ENCODE results near the gene SPATS2L. TPM values are rescaled to one million over a fixed set of nuclear protein-coding genes. Genes with fewer than 3 reads are reported as not detected.
A peak's percentile ranks its signal among the peaks of the same experiment; 100 is the strongest.

Gene SPATS2L
- total and polyA plus RNA-seq, 12 donors = 23.4 to 104 (median 71.8) TPM

- intact Hi-C loops (cut with DNase I) = no loop called here
- TF ChIP-seq CTCF (IDR thresholded peaks at IDR 0.05) = no peak
- WGBS, 2 donors = 85 to 90% methylated on average over 2 of the region's 2 CpGs
- H3K4me1 ChIP-seq = peaks cover 2 to 46% (median 36%) of the 10 kb centered on the region in 9 donors
- DNase-seq (no peak), ATAC-seq (no peak)
- no peak overlapping the region for H3K4me3 ChIP-seq
- H3K36me3 ChIP-seq = peaks cover 0 to 10% (median 0%) of the 10 kb centered on the region in 9 donors
- H3K27me3 ChIP-seq = no peaks in the 10 kb centered on the region
- peak overlapping the region in 3 of 10 donors; percentile 14 to 45 (median 14) for H3K27ac ChIP-seq
- peaks cover 0 to 6% (median 0%) of the 10 kb centered on the region in 11 donors for H3K9me3 ChIP-seq
Observed at GRCh38 chr2:200331061-200331400, 24.5 kb downstream of the SPATS2L start.

GRCh38 chr2:200335657-200336056 lies 29.2 kb downstream of the SPATS2L start:
- Histone ChIP-seq H3K4me3 (no peak overlapping the region), H3K4me1 (peaks cover 3 to 64% (median 44%) of the 10 kb centered on the region in 9 donors), H3K27ac (no peak overlapping the region), H3K27me3 (no peaks in the 10 kb centered on the region), H3K36me3 (peaks cover 0 to 9% (median 0%) of the 10 kb centered on the region in 9 donors), H3K9me3 (peaks cover 0 to 6% (median 0%) of the 10 kb centered on the region in 11 donors)
- ATAC-seq (no peak), DNase-seq (no peak)
- no peak for TF ChIP-seq CTCF (IDR thresholded peaks at IDR 0.05)
- intact Hi-C loops (cut with DNase I) = no loop called here
- WGBS, 2 donors = 93 to 96% methylated on average over 2 of the region's 2 CpGs

GRCh38 chr2:200336980-200337615 lies 30.6 kb downstream of the SPATS2L start:
- H3K36me3 ChIP-seq = no peaks in the 10 kb centered on the region
- DNase-seq (no peak), ATAC-seq (peak in 1 of 8 donors; percentile 29)
- WGBS, 2 donors = 54 to 56% methylated on average over 3 of the region's 3 CpGs
- H3K27me3 ChIP-seq = no peaks in the 10 kb centered on the region
- peak overlapping the region in 4 of 10 donors; percentile 6 to 49 (median 14) for H3K27ac ChIP-seq
- H3K4me3 ChIP-seq = no peak overlapping the region
- intact Hi-C loops (cut with DNase I) = no loop called here
- no peak for TF ChIP-seq CTCF (IDR thresholded peaks at IDR 0.05)
- peaks cover 0 to 6% (median 0%) of the 10 kb centered on the region in 11 donors for H3K9me3 ChIP-seq
- peaks cover 3 to 59% (median 43%) of the 10 kb centered on the region in 9 donors for H3K4me1 ChIP-seq

GRCh38 chr2:200337621-200338020 lies 31.1 kb downstream of the SPATS2L start:
- Histone ChIP-seq H3K36me3 (no peaks in the 10 kb centered on the region), H3K4me1 (peaks cover 3 to 59% (median 43%) of the 10 kb centered on the region in 9 donors), H3K9me3 (peaks cover 0 to 6% (median 0%) of the 10 kb centered on the region in 11 donors), H3K4me3 (no peak overlapping the region), H3K27me3 (no peaks in the 10 kb centered on the region), H3K27ac (peak overlapping the region in 4 of 10 donors; percentile 12 to 49 (median 23))
- WGBS, 2 donors = 68 to 72% methylated on average over 2 of the region's 2 CpGs
- intact Hi-C loops (cut with DNase I) = no loop called here
- ATAC-seq = peak in 6 of 8 donors; percentile 26 to 73 (median 60)
- TF ChIP-seq CTCF (IDR thresholded peaks at IDR 0.05) = no peak
- no peak for DNase-seq
